ENCODE data around the gene DPH6. TPM values are rescaled to one million over a fixed set of nuclear protein-coding genes. Genes with fewer than 3 reads are reported as not detected.

The DPH6 gene
- total RNA-seq, 2 donors from 2014 or later = 29.8 to 35.6 TPM

GRCh38 chr15:35427496-35427895, 118.5 kb downstream of the DPH6 start:
- no peaks in the 10 kb centered on the region for H3K36me3 ChIP-seq (ENCODE audit: control insufficient read depth, insufficient read depth, low read length)
- no peak overlapping the region for H3K9ac ChIP-seq (ENCODE audit: extremely low read depth, low read length, poor library complexity, severe bottlenecking)
- no peaks in the 10 kb centered on the region for H3K4me1 ChIP-seq (ENCODE audit: control insufficient read depth, insufficient read depth, low read length)
- Mint-ChIP-seq H3K4me1 (peaks cover 3% of the 10 kb centered on the region), H3K9me3 (no peaks in the 10 kb centered on the region), H3K27ac (peak overlapping the region; percentile 11), H3K36me3 (ENCODE audit: low read depth) (no peaks in the 10 kb centered on the region), H3K27me3 (ENCODE audit: insufficient read depth) (no peaks in the 10 kb centered on the region), H3K4me3 (no peak overlapping the region)
- no peak overlapping the region for H3K27ac ChIP-seq (ENCODE audit: low read depth, low read length)
- H3K4me3 ChIP-seq (ENCODE audit: low read length) = no peak overlapping the region
- no peaks in the 10 kb centered on the region for H3K27me3 ChIP-seq (ENCODE audit: control insufficient read depth, insufficient read depth, low read length, poor library complexity, severe bottlenecking)
- DNase-seq = no peak
- no peaks in the 10 kb centered on the region for H3K9me3 ChIP-seq (ENCODE audit: control insufficient read depth, low read length)
- no peak for TF ChIP-seq CTCF (conservative IDR thresholded peaks at IDR 0.05)

GRCh38 chr15:35427091-35427490, 118.9 kb downstream of the DPH6 start:
- H3K9me3 Mint-ChIP-seq = no peaks in the 10 kb centered on the region
- TF ChIP-seq CTCF (conservative IDR thresholded peaks at IDR 0.05) = no peak
- Histone ChIP-seq H3K27ac (ENCODE audit: low read depth, low read length) (no peak overlapping the region), H3K4me3 (ENCODE audit: low read length) (no peak overlapping the region), H3K27me3 (ENCODE audit: control insufficient read depth, insufficient read depth, low read length, poor library complexity, severe bottlenecking) (no peaks in the 10 kb centered on the region), H3K36me3 (ENCODE audit: control insufficient read depth, insufficient read depth, low read length) (no peaks in the 10 kb centered on the region), H3K9me3 (ENCODE audit: control insufficient read depth, low read length) (no peaks in the 10 kb centered on the region), H3K9ac (ENCODE audit: extremely low read depth, low read length, poor library complexity, severe bottlenecking) (no peak overlapping the region), H3K4me1 (ENCODE audit: control insufficient read depth, insufficient read depth, low read length) (no peaks in the 10 kb centered on the region)
- H3K36me3 Mint-ChIP-seq (ENCODE audit: low read depth) = no peaks in the 10 kb centered on the region
- no peak for DNase-seq
- no peak overlapping the region for H3K4me3 Mint-ChIP-seq
- H3K27me3 Mint-ChIP-seq (ENCODE audit: insufficient read depth) = no peaks in the 10 kb centered on the region
- peaks cover 3% of the 10 kb centered on the region for H3K4me1 Mint-ChIP-seq
- no peak overlapping the region for H3K27ac Mint-ChIP-seq
- 83 to 88% methylated on average over 2 to 3 of the region's 3 CpGs for WGBS, 2 experiments (ENCODE audit: insufficient coverage in 1 of 2, insufficient read length in 1 of 2)

- no peaks in the 10 kb centered on the region for H3K9me3 ChIP-seq (ENCODE audit: control insufficient read depth, low read length)
- Mint-ChIP-seq H3K9me3 (no peaks in the 10 kb centered on the region), H3K36me3 (ENCODE audit: low read depth) (no peaks in the 10 kb centered on the region), H3K27ac (no peak overlapping the region), H3K4me3 (no peak overlapping the region), H3K4me1 (no peaks in the 10 kb centered on the region), H3K27me3 (ENCODE audit: insufficient read depth) (no peaks in the 10 kb centered on the region)
- no peak overlapping the region for H3K4me3 ChIP-seq (ENCODE audit: low read length)
- no peaks in the 10 kb centered on the region for H3K27me3 ChIP-seq (ENCODE audit: control insufficient read depth, insufficient read depth, low read length, poor library complexity, severe bottlenecking)
- no CpG with 5 or more reads among the region's 1 CpG for WGBS, 2 experiments (ENCODE audit: insufficient coverage in 1 of 2, insufficient read length in 1 of 2)
- no peak overlapping the region for H3K9ac ChIP-seq (ENCODE audit: extremely low read depth, low read length, poor library complexity, severe bottlenecking)
- no peak for TF ChIP-seq CTCF (conservative IDR thresholded peaks at IDR 0.05)
- DNase-seq = no peak
- no peaks in the 10 kb centered on the region for H3K4me1 ChIP-seq (ENCODE audit: control insufficient read depth, insufficient read depth, low read length)
- H3K36me3 ChIP-seq (ENCODE audit: control insufficient read depth, insufficient read depth, low read length) = no peaks in the 10 kb centered on the region
- no peak overlapping the region for H3K27ac ChIP-seq (ENCODE audit: low read depth, low read length)
These were observed 135.2 kb downstream of the DPH6 start for GRCh38 chr15:35410775-35411174.
